HepG2 (cell line): ENCODE measurements around the gene SIDT1. TPM values are rescaled to one million over a fixed set of nuclear protein-coding genes. Genes with fewer than 3 reads are reported as not detected.
A peak's percentile ranks its signal among the peaks of the same experiment; 100 is the strongest.

Experiments
- ATAC-seq: fragments of 200-7000 bp; cut with Tn5 transposase; 3 replicates; pipeline ENCODE4 v1.9.1; 2020; ENCODE audit warnings: mild to moderate bottlenecking, moderate library complexity
- BruUV-seq: library from RNA; stranded (reverse); fragments of 400-500 nt; replicated peaks from 2 replicates; lab custom pipeline; 2021; lab: Mats Ljungman, UMichigan
- CTCF ChIA-PET: fragments of 300-600 bp; formaldehyde crosslinking; extraction: SDS; loops from one replicate; lab custom pipeline; 2021; ENCODE audit warnings: low total read pairs, inconsistent platforms, low intra/inter-chr PET ratio; lab: Yijun Ruan, JAX
- POLR2A ChIA-PET: fragments of 350-600 bp; sonication (Branson Sonifier 250); formaldehyde crosslinking; loops from one replicate; lab custom pipeline; 2020; ENCODE audit warnings: antibody characterized with exemption, inconsistent platforms; lab: Yijun Ruan, JAX
- DNase-seq: peaks from one replicate; pipeline ENCODE4 v3.0.0-alpha.2; 2015; ENCODE audit warnings: low spot score
- FAIRE-seq: peaks from 3 replicates; lab custom pipeline; 2011; peaks lifted over from hg19 to GRCh38; lab: Jason Lieb, UNC
- H2AFZ ChIP-seq: one replicate; pipeline ENCODE4 v1.6.1; 2011; ENCODE audit warnings: low read length, inconsistent platforms
- H3K27ac ChIP-seq: fragments of 300-600 bp; 3 replicates; pipeline ENCODE4 v1.8.0; 2011; ENCODE audit warnings: mixed run types, mild to moderate bottlenecking, mixed read lengths, low read length, inconsistent platforms; ENCODE audit not compliant: insufficient read depth; ENCODE audit errors: extremely low read length
- H3K27me3 ChIP-seq, 2 experiments: fragments of 200-600 bp in 1 of 2; 2 replicates in 1 of 2; 3 replicates in 1 of 2; pipeline versions ENCODE4 v1.6.0 to v1.8.0; 2011; ENCODE audit warnings: low read length in 2 of 2, mild to moderate bottlenecking in 2 of 2, moderate library complexity in 2 of 2, inconsistent platforms in 1 of 2; ENCODE audit not compliant: insufficient read depth in 2 of 2, control insufficient read depth in 1 of 2
- H3K36me3 ChIP-seq, 2 experiments: fragments of 200-600 bp in 1 of 2; replicated peaks in 1 of 2; 2 replicates in 1 of 2; 3 replicates in 1 of 2; pipeline versions ENCODE4 v1.5.1 to v1.8.0; 2011; ENCODE audit warnings: low read length in 2 of 2, inconsistent platforms in 1 of 2; ENCODE audit not compliant: insufficient read depth in 2 of 2, control insufficient read depth in 1 of 2
- H3K4me1 ChIP-seq: 2 replicates; pipeline ENCODE4 v1.5.1; 2012; ENCODE audit warnings: low read length, inconsistent platforms; ENCODE audit not compliant: insufficient read depth
- H3K4me2 ChIP-seq: 2 replicates; pipeline ENCODE4 v1.6.0; 2011; ENCODE audit warnings: low read depth, low read length, inconsistent platforms
- H3K4me3 ChIP-seq, 3 experiments: fragments of 200-600 bp in 1 of 3; sonication (generic), shearing (Covaris generic) in 1 of 3; replicated peaks in 1 of 3; 2 replicates each; pipeline ENCODE4 v1.5.1; 2011 to 2016; ENCODE audit warnings: low read length in 3 of 3, inconsistent platforms in 2 of 3, low read depth in 2 of 3, mild to moderate bottlenecking in 2 of 3, control low read depth in 1 of 3, mixed read lengths in 1 of 3; ENCODE audit not compliant: insufficient read depth in 1 of 3
- H3K79me2 ChIP-seq: one replicate; pipeline ENCODE4 v1.6.1; 2011; ENCODE audit warnings: low read length, inconsistent platforms; ENCODE audit not compliant: insufficient read depth
- H3K9ac ChIP-seq: 2 replicates; pipeline ENCODE4 v1.6.0; 2011; ENCODE audit warnings: mild to moderate bottlenecking, low read depth, low read length, inconsistent platforms; ENCODE audit not compliant: insufficient read depth
- H3K9me3 ChIP-seq: 2 replicates; pipeline ENCODE4 v1.5.1; 2012; ENCODE audit warnings: mild to moderate bottlenecking, low read length
- H4K20me1 ChIP-seq: 2 replicates; pipeline ENCODE4 v1.6.0; 2011; ENCODE audit warnings: inconsistent platforms, mild to moderate bottlenecking, low read length, moderate library complexity; ENCODE audit not compliant: insufficient read depth
- ATF7 ChIP-seq, 2 experiments: fragments of 450-650 bp in 1 of 2; sonication (generic) in 1 of 2; formaldehyde crosslinking in 1 of 2; IDR thresholded peaks; 2 replicates each; pipeline versions ENCODE4 v1.4.0 to v1.6.1; 2016 to 2020; ENCODE audit warnings: antibody characterized with exemption in 1 of 2, mild to moderate bottlenecking in 1 of 2, missing genetic modification reagents in 1 of 2
- ATM ChIP-seq: fragments of 450-650 bp; IDR thresholded peaks from 2 replicates; pipeline ENCODE4 v1.7.1; 2017; ENCODE audit warnings: mild to moderate bottlenecking, borderline replicate concordance
- CEBPB ChIP-seq: IDR thresholded peaks from 2 replicates; pipeline ENCODE4 v1.6.1; 2011; ENCODE audit warnings: low read depth, low read length, improper control_type of control experiment, borderline replicate concordance
- CEBPG ChIP-seq: IDR thresholded peaks from 2 replicates; pipeline ENCODE4 v1.6.1; 2016
- GATAD2A ChIP-seq: IDR thresholded peaks from 2 replicates; pipeline ENCODE4 v1.6.1; 2016
- RFX3 ChIP-seq: IDR thresholded peaks from 2 replicates; pipeline ENCODE4 v1.6.1; 2016; ENCODE audit warnings: missing biosample characterization, missing genetic modification reagents
- SAFB2 ChIP-seq: sonication (generic); formaldehyde crosslinking; IDR thresholded peaks from 2 replicates; pipeline ENCODE4 v1.5.1; 2020; ENCODE audit warnings: missing genetic modification reagents, low read depth, mild to moderate bottlenecking, borderline replicate concordance
- USF2 ChIP-seq, 2 experiments: sonication (generic) in 1 of 2; formaldehyde crosslinking in 1 of 2; IDR thresholded peaks; 2 replicates each; pipeline versions ENCODE4 v1.5.1 to v1.6.1; 2011 to 2020; ENCODE audit warnings: borderline replicate concordance in 1 of 2, low read depth in 1 of 2, low read length in 1 of 2, mild to moderate bottlenecking in 1 of 2, missing genetic modification reagents in 1 of 2, moderate library complexity in 1 of 2
- ZBTB44 ChIP-seq: sonication (generic); formaldehyde crosslinking; IDR thresholded peaks from 2 replicates; pipeline ENCODE4 v1.4.0; 2020; ENCODE audit warnings: missing genetic modification reagents
- ZNF33B ChIP-seq: sonication (generic); formaldehyde crosslinking; IDR thresholded peaks from 2 replicates; pipeline ENCODE4 v1.5.1; 2020; ENCODE audit warnings: mild to moderate bottlenecking, missing genetic modification reagents
- ZNF75D ChIP-seq: sonication (generic); formaldehyde crosslinking; IDR thresholded peaks from 2 replicates; pipeline ENCODE4 v1.8.1; 2023; ENCODE audit warnings: missing genetic modification reagents, mild to moderate bottlenecking, borderline replicate concordance
- WGBS: methylation state at CpG from one replicate; pipeline ENCODE4 v1.1.6; 2017; ENCODE audit warnings: low lambda C conversion rate; 5-methylcytosine and 5-hydroxymethylcytosine counted together
- in situ Hi-C: cut with HindIII; loops from 2 replicates; pipeline ENCODE4 v1.10.0; 2017; ENCODE audit warnings: low pct_unique_long_range_greater_than_20kb; ENCODE audit not compliant: extremely low pct_ligation_motif_present
- intact Hi-C: fragments of 100-400 bp; cut with micrococcal nuclease; formaldehyde crosslinking; loops from one replicate; pipeline ENCODE4 v1.10.0; 2022; ENCODE audit not compliant: unreplicated experiment
- polyA plus RNA-seq, 8 experiments: library from polyadenylated mRNA; depleted of rRNA in 3 of 8; stranded (reverse) in 7 of 8; unstranded in 1 of 8; fragments of >200 nt; fragmentation: Illumina TruSeq in 4 of 8; extraction: Trizol in 4 of 8; gene quantifications; 2 replicates each; pipeline versions ENCODE4 v1.2.1 to v1.2.3, GENCODE V29; 2011 to 2016; ENCODE audit warnings: low read depth in 4 of 8, missing spikeins in 1 of 8, mixed read lengths in 1 of 8; ENCODE audit not compliant: insufficient read depth in 1 of 8
- total RNA-seq, 5 experiments: library from RNA; depleted of rRNA; stranded (reverse); fragments of >200 nt; fragmentation: Illumina TruSeq; extraction: Trizol; gene quantifications; 2 replicates each; pipeline ENCODE4 v1.2.3, GENCODE V29; 2016; ENCODE audit warnings: low read depth in 1 of 5

SIDT1 gene
- total and polyA plus RNA-seq, 2 of the 13 experiments (the other 11 are each of a cell fraction or from before 2014, with no cell fraction given) = 0.07 TPM

- peaks cover 32% of the 10 kb centered on the region for H3K4me1 ChIP-seq
Measured at GRCh38 chr3:113575206-113575605, 42.9 kb downstream of the SIDT1 start.

GRCh38 chr3:113585228-113585627 lies 52.9 kb downstream of the SIDT1 start:
- CTCF ChIA-PET = no interaction called here
- POLR2A ChIA-PET = no interaction called here

More at GRCh38 chr3:113575206-113575605, 42.9 kb downstream of the SIDT1 start:
- no peak overlapping the region for H3K27ac ChIP-seq
- 2% methylated on average over 4 of the region's 4 CpGs for WGBS
- TF ChIP-seq RFX3 = peak; percentile 48; the same call in 1 of the 2 replicates
- TF ChIP-seq ATF7 (IDR thresholded peaks at IDR 0.05) = no peak
- TF ChIP-seq ATF7 (CRISPR knock-in tag; IDR thresholded peaks at IDR 0.05) = no peak
- TF ChIP-seq, all 625 proteins: peak for 1
- no peaks in the 10 kb centered on the region for H4K20me1 ChIP-seq
- no peak overlapping the region for H3K4me3 ChIP-seq
- no peak for DNase-seq
- H3K9me3 ChIP-seq = no peaks in the 10 kb centered on the region
- POLR2A ChIA-PET = no interaction called here
- in situ Hi-C loops (loop anchor here (10.0 kb wide), 1 partner anchor 80 kb away; no protein-coding TSS in a partner anchor), intact Hi-C loops (loop anchor here (2.0 to 5.0 kb wide), 4 partner anchors 18 to 523 kb away; partner anchors contain the start of gene SPICE1)
- H2AFZ ChIP-seq = no peak overlapping the region
- peak; percentile 59; the same call in 2 of the 3 replicates for ATAC-seq
- H3K9ac ChIP-seq = no peak overlapping the region
- no peaks in the 10 kb centered on the region for H3K79me2 ChIP-seq
- no peaks in the 10 kb centered on the region for H3K36me3 ChIP-seq
- CTCF ChIA-PET = no interaction called here
- FAIRE-seq = no peak
- peaks cover 0 to 1% of the 10 kb centered on the region in 2 experiments; a peak in 2 of 5 replicates for H3K27me3 ChIP-seq
- BruUV-seq = no TSS peak
- peak overlapping the region; percentile 31; the same call in 1 of the 2 replicates for H3K4me2 ChIP-seq

More at GRCh38 chr3:113585228-113585627, 52.9 kb downstream of the SIDT1 start:
- intact Hi-C loops = no loop called here
- no peaks in the 10 kb centered on the region for H3K9me3 ChIP-seq
- H3K9ac ChIP-seq = no peak overlapping the region
- no peaks in the 10 kb centered on the region; a peak in 1 of 5 replicates for H3K27me3 ChIP-seq
- in situ Hi-C loops = no loop called here
- H3K4me3 ChIP-seq = no peak overlapping the region
- H3K4me1 ChIP-seq = peaks cover 21% of the 10 kb centered on the region
- H3K4me2 ChIP-seq = no peak overlapping the region
- FAIRE-seq (no peak), ATAC-seq (no peak), DNase-seq (no peak)
- no peak overlapping the region for H2AFZ ChIP-seq
- 0 out of 2 replicates have a peak, but pooled peaks have one; percentile 25 for TF ChIP-seq GATAD2A
- TF ChIP-seq ZNF33B (CRISPR knock-in tag) = no peak
- TF ChIP-seq CEBPG = peak; percentile 45; the same call in 1 of the 2 replicates
- no peak for TF ChIP-seq USF2 (IDR thresholded peaks at IDR 0.05; ENCODE audit: low read depth, low read length)
- no peak for TF ChIP-seq USF2 (CRISPR knock-in tag; IDR thresholded peaks at IDR 0.05; ENCODE audit: borderline replicate concordance)
- TF ChIP-seq SAFB2 (CRISPR knock-in tag) = no peak
- no peak for TF ChIP-seq ZBTB44 (CRISPR knock-in tag)
- no peak for TF ChIP-seq ZNF75D (CRISPR knock-in tag)
- TF ChIP-seq ATM = no peak
- peak; percentile 73 for TF ChIP-seq CEBPB
- no peaks in the 10 kb centered on the region for H3K79me2 ChIP-seq
- H4K20me1 ChIP-seq = no peaks in the 10 kb centered on the region
- no peak overlapping the region for H3K27ac ChIP-seq
- 5% methylated on average over 1 of the region's 1 CpG for WGBS
- BruUV-seq = no TSS peak
- H3K36me3 ChIP-seq = no peaks in the 10 kb centered on the region
